Ovary (tissue), 3 donors: Measurements from ENCODE around the gene YTHDF1.

ENCODE experiments used
- EP300 ChIP-seq: sonication (generic); formaldehyde crosslinking; IDR thresholded peaks from one replicate; pipeline ENCODE4 v1.6.1; 2017; ENCODE audit warnings: antibody characterized with exemption
- POLR2A ChIP-seq: fragments of 450-650 bp; IDR thresholded peaks from one replicate; pipeline ENCODE4 v1.6.1; 2017; ENCODE audit warnings: antibody characterized with exemption, mild to moderate bottlenecking, moderate library complexity
- TF ChIP-seq, protein P1 (sequence below), 3 donors: fragments of 450-650 bp in 2 of 3; fragments of 200-600 bp in 1 of 3; IDR thresholded peaks; one replicate each; pipeline versions ENCODE4 v1.5.1 to v1.8.0; 2016 to 2022; ENCODE audit warnings: antibody characterized with exemption in 3 of 3, mild to moderate bottlenecking in 1 of 3
- donor health status: DM: no; HTN: no; CAD: no.

GRCh38 chr20:63255931-63256704 lies 40.2 kb upstream of the YTHDF1 start:
- TF ChIP-seq, protein P1, sequence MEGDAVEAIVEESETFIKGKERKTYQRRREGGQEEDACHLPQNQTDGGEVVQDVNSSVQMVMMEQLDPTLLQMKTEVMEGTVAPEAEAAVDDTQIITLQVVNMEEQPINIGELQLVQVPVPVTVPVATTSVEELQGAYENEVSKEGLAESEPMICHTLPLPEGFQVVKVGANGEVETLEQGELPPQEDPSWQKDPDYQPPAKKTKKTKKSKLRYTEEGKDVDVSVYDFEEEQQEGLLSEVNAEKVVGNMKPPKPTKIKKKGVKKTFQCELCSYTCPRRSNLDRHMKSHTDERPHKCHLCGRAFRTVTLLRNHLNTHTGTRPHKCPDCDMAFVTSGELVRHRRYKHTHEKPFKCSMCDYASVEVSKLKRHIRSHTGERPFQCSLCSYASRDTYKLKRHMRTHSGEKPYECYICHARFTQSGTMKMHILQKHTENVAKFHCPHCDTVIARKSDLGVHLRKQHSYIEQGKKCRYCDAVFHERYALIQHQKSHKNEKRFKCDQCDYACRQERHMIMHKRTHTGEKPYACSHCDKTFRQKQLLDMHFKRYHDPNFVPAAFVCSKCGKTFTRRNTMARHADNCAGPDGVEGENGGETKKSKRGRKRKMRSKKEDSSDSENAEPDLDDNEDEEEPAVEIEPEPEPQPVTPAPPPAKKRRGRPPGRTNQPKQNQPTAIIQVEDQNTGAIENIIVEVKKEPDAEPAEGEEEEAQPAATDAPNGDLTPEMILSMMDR (IDR thresholded peaks at IDR 0.05): no peak
- no peak for TF ChIP-seq POLR2A
- TF ChIP-seq EP300: no peak
